Stimulated activated CD4-positive, alpha-beta T cell treated with anti-CD3 and anti-CD28 coated beads, Interleukin-15, amount 100 ng/mL, for 24 hours (primary cell): ENCODE measurements around the gene CADM2.
"Not testable (repeated sequence)": the region's sequence is repeated elsewhere in the genome, so short reads cannot be mapped to it uniquely, and the experiment has no call there.

Source experiments
- DNase-seq: peaks from one replicate; pipeline ENCODE4 v3.0.0-alpha.2; 2020

Gene CADM2

GRCh38 chr3:84958495-84959469 is at the start of gene CADM2:
Gene CADM2, plus strand, starts transcription at chr3:84958989.
- peak; percentile 80 for DNase-seq

DNA sequence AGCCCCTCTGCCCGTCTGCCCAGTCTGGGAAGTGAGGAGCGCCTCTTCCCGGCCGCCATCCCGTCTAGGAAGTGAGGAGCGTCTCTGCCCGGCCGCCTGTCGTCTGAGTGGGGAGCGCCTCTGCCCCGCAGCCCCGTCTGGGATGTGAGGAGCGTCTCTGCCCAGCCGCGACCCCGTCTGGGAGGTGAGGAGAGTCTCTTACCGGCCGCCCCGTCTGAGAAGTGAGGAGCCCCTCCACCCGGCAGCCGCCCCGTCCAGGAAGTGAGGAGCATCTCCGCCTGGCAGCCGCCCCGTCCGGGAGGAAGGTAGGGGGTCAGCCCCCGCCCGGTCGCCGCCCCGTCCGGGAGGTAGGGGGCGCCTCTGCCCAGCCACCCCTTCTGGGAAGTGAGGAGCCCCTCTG is 40.2 kb upstream of the CADM2 start:
- not testable (repeated sequence) for DNase-seq

DNA sequence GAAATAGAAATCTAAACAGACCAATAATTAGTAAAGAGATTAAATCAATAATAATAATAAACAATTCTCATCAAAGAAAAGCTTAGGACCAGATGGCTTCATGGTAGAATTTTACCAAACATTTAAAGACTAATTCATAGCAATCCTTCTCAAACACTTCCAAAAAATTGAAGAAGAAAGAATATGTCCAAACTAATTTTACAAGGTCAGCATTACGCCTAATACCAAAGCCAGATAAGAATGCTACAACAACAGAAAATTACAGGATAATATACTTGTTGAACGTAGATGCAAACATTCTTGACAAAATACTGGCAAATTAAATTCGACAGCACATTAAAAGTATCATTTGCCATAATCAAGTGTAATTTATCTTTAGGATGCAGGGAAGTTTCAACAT is 36.1 kb upstream of the CADM2 start:
- no peak for DNase-seq

GRCh38 chr3:84925571-84925970 is 33.2 kb upstream of the CADM2 start:
- DNase-seq: no peak

- DNase-seq: no peak
Measured at GRCh38 chr3:84943379-84943778, 15.4 kb upstream of the CADM2 start.

DNA sequence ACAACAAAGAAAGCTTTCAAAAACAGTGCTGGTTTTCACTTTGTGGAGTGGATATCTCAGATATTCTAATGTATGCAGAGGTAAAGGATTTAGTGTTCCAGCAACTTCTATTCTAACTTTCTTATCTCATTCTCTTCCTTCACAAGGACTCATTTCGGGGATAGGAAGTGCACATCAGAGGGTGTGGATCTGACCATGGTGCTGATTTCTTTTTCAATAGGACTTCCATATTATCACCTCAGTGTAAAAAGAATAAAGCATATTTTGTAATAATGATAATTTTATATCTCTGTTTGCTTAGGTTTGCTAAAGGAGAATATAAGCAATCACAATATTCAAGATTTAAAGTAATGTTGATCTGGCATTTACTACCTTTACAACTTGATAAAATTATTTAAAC is 12.5 kb upstream of the CADM2 start:
- no peak for DNase-seq

DNA sequence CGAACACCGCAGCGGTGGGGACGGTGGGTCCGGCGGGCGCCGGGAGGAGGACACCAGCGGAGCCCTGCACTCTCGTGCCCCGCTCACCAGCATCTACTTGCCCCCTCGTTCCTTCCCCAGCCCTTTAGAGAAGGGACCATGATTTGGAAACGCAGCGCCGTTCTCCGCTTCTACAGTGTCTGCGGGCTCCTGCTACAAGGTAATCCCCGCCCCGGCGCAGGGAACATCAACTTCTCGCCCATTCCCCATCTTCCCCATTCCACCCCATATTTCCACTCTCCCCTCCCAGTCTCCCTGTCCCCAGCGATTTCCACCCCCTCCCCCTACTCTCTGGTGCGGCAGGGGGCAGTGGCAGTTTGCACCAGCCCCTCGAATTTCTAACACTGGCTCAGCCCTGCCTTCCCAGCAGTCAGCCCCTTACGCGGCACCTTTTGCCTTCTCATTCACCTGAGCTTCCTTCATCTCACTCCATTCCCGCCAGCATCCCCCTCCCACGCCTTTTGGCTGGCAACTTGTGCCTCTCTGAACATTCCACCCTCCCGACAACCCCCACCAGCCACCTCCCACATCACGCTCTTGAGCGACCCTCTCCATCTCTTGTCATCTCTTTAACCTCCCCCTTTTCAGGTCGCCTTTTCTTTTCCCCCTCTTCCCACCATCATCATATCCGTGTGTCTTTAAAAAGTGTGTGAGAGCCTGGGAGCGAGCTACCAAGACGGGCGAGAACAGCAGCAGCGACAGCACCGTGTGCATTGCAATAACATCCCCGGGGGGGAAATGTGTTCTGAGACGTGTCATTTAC is 882 bp downstream of the CADM2 start:
- no peak for DNase-seq

- no peak for DNase-seq
Measured at GRCh38 chr3:84960581-84960980, 1.8 kb downstream of the CADM2 start.

DNA sequence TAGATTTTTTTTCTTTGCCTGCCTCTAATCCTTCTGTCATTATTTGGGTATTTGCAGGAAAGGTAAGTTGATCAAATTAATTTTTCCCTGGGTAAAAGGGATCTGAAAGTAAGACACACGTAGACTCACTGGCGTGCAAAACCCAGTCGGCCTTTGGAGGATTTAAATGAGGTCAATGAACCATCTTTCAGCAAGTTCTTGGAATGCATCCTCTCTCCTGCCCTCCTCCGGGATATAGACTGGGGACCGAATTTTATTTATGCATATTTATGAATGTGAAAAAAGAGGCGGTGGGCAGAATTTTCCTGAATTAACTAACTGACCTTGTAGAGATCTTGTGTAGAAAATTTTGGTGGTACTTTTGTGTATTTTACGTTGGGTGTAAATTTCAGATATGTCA is 2.2 kb downstream of the CADM2 start:
- no peak for DNase-seq

GRCh38 chr3:84961521-84962255 is 2.9 kb downstream of the CADM2 start:
- DNase-seq: no peak

GRCh38 chr3:84962415-84962814 is 3.6 kb downstream of the CADM2 start:
- DNase-seq: no peak

DNA sequence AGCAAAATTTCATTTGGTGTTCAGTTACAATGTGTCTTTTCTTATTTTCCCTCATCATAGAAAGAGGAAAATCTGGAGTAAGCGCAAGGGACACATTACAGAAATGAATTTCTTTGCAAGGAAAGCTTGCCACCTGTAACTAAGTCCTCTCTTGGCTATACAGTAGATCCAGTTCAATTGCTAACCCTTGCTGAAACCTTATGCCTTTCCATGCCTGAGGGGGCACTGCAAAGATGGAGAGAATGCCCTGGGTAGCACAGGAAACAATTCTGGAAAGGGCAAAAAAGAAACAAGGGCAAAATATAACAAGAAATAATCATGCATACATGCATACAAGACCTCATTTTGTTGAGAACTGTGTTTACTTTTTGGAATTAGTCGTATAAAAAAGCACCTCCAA is 4.3 kb downstream of the CADM2 start:
- DNase-seq: no peak

DNA sequence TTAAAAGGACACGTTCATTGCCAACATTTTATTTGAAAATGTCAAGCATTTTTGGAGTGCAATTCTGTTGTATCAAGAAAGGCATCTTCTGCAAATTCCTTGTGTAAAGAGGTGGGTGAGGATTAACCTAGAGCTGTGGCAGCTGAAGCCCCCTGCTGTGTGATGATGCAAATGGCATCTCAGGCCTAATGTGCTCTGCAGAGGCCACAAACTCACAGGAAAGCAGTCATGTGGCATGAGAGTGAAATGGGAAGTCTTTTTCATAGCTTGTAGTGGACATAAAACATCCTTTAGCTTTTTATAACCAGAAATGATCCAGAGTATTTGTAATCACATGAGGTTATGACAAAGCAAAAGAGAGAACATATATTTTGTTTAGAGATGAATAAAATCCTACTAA is 6.4 kb downstream of the CADM2 start:
- no peak for DNase-seq

GRCh38 chr3:84967767-84968581 is 9.2 kb downstream of the CADM2 start:
- DNase-seq: no peak

- no peak for DNase-seq
Measured at GRCh38 chr3:84968701-84969235, 10.0 kb downstream of the CADM2 start.

- no peak for DNase-seq
Measured at GRCh38 chr3:84974347-84974746, 15.6 kb downstream of the CADM2 start.

DNA sequence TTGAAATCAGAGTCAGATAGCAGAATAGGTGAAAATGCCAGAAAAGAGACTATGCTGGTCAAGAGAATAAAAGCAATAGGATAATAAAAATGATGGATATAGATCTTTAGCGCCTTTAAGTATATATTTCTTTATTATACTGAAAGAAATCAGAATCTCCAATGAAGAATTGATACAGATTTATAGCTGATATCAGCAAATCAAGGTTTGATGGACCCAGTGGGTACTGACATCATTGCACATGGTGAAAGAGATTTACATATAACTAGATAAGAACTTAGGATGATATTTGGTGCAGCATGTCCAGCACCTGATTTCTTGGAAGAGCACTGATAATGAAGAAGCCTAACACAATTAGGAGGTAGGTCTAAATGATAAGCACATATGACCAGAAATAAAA is 18.2 kb downstream of the CADM2 start:
- no peak for DNase-seq

GRCh38 chr3:84978843-84979242 is 20.1 kb downstream of the CADM2 start:
- DNase-seq: no peak

DNA sequence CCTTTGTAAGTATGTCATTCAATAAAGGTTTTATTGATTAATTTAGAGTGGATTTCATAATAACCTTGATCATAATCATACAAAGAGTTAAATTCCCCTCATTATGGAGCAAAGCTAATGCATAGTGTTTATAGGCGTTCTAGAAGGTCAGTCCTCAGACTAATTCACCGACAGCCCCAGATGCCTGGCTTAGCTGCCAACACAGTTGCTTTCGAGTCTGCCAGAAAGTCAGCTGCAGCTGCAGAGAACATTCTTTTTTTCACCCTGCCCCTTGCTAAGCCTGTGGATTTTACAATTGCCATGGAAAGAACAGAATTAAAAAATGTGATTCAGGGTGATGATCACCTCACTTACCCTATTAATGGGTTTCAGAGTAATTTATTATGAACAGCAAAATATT is 21.2 kb downstream of the CADM2 start:
- no peak for DNase-seq

DNA sequence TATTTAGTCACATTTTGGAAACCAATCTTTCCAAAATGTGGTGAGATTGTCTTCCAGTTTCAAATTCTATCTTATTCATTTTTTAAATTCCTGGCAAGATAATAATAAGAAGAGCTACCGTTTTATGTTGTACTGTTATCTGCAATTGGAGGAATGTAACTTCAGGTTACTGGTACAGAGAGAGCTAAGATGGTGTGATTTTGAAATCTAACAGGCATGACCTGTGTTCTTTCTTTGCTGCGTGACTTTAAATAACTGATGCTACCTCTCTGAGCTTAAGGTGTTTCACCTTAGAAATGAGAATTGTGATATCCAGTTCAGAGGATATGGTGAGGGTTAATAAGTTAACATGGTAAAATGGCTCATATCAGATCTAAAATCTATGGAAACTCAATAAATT is 21.7 kb downstream of the CADM2 start:
- no peak for DNase-seq

GRCh38 chr3:84983490-84983889 is 24.7 kb downstream of the CADM2 start:
- no peak for DNase-seq

DNA sequence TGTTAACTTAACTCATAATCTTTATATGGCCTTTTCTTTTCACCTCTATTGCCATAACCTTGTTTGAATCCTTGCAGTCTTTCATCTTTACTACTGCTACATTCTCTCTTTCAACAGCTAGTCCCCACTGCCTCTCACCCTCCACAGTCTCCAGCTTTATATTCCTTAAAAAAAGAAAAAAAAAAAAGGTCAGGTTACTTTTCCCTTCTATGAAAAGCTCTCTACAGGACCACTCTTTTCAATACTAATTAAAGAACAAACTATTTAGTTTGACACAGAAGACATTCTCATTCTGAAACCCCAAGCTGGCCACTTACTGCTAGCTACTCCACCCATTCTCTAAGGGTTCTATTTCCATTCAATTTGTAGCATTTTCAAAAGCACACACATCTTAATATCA is 25.6 kb downstream of the CADM2 start:
- no peak for DNase-seq
